Uterus (tissue), 2 donors: ENCODE measurements around the gene ART1.

ENCODE experiments used
- CTCF ChIP-seq, 4 experiments: fragments of 200-600 bp in 2 of 4; fragments of 450-650 bp in 2 of 4; sonication (generic) in 2 of 4; IDR thresholded peaks; one replicate each; pipeline ENCODE4 v1.5.1; 2016 to 2019; ENCODE audit warnings: antibody characterized with exemption in 4 of 4, mild to moderate bottlenecking in 2 of 4, moderate library complexity in 1 of 4
- POLR2A ChIP-seq, 2 donors: fragments of 450-650 bp; IDR thresholded peaks; one replicate each; pipeline ENCODE4 v1.6.1; 2016; ENCODE audit warnings: antibody characterized with exemption in 2 of 2, mild to moderate bottlenecking in 1 of 2, moderate library complexity in 1 of 2

GRCh38 chr11:3671334-3672254 lies 26.7 kb downstream of the ART1 start, which contains the start of gene CHRNA10:
- no peak for TF ChIP-seq POLR2A (IDR thresholded peaks at IDR 0.05)
- TF ChIP-seq CTCF (IDR thresholded peaks at IDR 0.05): no peak
